Activated T-cell treated with anti-CD3 and anti-CD28 coated beads, Interleukin-2, amount 50 U/mL, for 48 hours (primary cell): ENCODE data around the gene FGFR2.

Source experiments
- DNase-seq, 2 experiments: peaks; one replicate each; pipeline ENCODE4 v3.0.0-alpha.2; 2020

The FGFR2 gene

DNA sequence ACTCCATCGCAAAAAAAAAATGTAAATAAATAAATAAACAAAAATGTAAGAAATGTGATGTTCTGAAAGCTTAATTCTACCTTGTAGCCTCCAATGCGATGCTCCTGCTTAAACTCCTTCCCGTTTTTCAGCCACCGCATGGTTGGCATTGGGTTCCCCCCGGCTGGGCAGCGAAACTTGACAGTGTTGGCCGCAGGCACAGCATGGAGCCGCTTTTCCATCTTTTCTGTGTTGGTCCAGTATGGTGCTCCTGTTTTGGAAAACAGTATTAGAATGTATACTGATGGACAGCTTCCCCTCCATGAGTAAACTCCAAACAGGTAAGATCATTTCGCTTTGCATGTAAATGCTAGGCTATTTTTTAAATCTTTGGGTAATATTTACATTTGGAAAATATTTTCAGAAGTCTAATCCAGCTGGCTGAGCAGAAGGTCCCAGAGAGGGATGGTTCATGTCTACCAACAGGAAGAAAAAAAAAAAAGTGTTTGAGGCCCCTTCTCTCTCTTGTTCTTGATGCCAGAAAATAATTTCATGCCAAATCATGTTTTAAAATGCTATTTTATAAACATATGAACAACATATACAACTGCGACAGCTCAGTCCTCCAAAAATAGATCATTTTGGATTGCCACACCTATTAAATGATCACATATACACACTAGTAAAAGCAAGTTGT is 46.9 kb downstream of the FGFR2 start:
- no peak for DNase-seq

DNA sequence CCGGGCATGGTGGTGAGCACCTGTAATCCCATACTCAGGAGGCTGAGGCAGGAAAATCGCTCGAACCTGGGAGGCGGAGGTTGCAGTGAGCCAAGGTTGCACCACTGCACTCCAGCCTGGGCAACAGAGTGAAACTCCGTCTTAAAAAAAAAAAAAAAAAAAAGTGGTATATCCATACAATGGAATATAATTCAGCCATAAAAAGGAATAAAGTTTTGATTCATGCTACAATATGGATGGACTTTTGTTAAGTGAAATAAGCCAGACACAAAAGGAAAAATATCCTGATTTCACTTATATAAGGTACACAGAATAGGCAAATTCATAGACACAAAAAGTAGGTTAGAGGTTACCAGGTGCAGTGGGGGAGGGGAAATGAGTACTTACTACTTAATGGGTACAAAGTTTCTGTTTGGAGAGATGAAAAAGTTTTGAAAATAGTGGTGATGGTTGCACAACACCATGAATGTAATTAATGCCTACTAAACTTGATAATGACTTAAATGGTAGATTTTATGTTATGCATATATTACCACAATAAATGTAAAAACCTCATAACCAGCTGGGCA is 53.9 kb downstream of the FGFR2 start:
- no peak for DNase-seq

- DNase-seq: no peak
Observed at GRCh38 chr10:121543545-121543944, 54.7 kb downstream of the FGFR2 start.

DNA sequence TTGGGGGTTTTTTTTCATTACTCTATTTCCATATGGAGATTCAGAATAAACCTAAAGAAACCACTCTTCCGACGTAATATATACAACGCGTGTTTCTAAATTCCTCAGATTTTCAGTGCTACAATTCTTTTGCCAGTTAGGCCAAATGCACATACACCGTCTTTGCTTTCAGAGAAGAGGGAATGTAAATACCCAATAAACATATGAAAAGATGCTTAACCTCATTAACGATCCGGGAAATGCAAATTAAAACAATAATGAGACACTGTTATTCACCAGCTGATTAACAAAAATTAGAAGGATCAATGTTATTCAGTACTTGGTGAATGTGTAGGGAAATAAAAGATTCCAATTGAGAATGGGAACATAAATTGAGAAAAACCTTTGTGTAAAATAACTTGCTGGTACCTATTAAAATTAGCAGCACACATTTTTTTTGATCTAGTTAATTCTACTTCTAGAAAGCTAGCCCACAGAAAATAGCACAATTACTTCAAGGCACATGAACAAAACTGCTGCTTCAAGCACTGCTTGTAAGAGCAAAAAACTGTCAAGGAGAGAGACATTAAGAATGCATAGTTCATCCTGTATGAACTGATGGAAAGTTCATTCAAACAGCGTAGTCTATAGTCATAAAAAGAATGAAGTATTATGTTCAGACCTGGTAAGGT is 56.7 kb downstream of the FGFR2 start:
- DNase-seq: no peak

- DNase-seq: no peak
Observed at GRCh38 chr10:121540732-121541395, 57.4 kb downstream of the FGFR2 start.

DNA sequence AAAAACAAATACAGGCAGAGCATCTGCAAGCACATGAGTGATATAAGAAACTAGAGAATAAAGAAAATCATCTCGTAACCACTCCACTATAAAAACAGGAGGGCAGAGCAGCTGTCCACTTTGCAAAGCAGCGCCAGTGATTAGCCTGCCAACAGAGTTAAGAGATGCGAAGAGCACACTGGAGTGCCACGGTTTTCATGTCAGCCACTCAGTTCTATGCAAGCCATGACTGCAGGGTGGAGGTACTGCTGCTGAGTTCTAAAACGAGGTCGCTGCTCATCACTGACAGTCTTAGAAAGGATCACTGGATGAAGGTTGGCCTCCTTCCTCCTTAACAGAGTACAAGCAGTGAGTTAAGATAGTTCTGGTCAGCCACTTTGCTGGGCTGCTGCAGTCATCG is 58.5 kb downstream of the FGFR2 start:
- DNase-seq: no peak

DNA sequence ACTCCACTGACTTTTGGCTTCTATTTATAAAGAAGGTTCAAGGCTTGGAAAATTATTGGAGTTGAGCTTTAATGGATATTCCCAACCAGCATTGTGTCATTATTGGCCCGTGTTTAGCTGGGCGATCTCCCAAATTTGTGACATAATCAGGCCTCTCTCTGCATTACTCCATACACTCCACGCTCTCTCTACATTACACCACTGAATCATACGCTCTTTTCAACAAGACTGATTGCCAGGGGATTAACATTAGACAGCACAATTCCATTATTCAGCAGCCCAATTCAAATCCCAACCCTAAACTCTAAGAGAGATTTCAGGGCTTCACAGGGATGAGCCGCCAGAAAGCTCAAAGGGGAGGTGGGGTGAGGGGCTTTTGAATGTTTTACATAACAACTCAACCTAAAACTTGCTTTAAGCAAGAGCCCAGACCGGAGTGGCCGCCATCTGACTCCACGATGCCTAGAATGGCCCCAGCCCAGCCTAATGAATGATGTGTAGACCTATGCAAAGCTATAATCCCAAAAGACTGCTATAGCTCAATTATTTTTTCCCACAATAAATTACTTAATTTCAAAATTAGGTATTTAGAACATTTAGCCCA is 61.8 kb downstream of the FGFR2 start:
- no peak for DNase-seq

DNA sequence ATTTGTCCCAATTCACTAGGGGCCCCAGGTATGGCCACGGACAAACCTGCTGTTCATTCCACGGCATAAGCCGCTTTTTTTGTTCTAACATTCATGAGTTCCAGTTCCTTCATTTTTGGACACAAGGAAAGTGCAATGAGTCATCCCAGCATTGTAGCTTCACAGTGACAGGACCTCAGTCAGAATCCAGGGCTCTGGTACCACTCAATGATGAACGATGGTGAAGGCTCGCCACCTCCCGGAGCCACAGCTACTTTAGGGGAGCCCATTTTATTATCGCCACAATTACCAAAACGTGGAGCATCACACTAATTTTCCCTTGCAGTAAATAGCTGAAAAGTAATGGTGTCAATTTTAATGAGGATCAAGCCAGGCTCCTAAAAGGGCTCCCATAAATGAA is 62.9 kb downstream of the FGFR2 start:
- no peak for DNase-seq

DNA sequence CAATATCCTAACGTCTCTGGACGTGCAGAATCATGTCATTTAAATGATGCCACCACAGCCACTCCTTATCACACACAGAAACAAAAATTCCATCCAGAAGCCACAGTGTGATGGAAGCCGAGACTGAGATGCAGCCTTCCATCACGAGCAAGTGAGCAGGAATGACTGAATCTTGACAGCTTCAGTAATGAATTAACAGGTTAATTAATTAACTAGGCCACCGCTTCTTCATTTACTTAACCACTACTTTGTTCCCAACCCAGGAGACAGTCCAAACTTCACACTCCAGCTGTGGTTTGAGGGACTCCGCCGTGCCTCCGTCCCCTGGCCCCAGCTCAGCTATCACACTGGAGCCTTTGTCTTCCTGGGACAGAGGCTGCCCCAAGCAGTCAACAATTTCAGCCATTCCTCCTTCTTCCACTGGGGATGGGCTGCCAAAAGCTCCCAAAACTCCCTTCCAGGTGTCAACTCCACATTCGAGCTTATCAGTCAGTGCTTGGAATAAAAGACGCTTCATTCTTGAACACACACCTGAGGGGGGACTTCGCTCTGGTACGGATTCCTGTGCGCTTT is 65.9 kb downstream of the FGFR2 start:
- no peak for DNase-seq

DNA sequence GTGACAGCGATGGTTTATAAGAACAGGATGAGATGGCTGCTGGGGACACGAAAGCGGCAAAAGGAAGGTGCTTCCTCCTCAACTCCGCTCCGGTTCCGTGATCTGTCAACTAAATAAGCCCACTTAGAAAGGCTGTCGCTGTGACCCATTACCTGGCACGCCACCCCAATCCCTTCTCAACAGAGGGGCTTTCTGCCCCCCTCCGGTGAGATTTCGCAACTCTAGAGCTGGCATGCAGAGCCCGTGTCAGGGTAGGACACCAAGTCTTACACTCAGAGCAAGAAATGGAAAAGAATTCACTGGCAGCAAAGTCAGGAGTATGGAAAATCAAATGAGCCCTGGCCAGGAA is 66.4 kb downstream of the FGFR2 start:
- no peak for DNase-seq

- DNase-seq: no peak
Observed at GRCh38 chr10:121531076-121531829, 67.0 kb downstream of the FGFR2 start.

- no peak for DNase-seq
Observed at GRCh38 chr10:121530481-121531075, 67.7 kb downstream of the FGFR2 start.

GRCh38 chr10:121527690-121528089 is 70.6 kb downstream of the FGFR2 start:
- no peak for DNase-seq

DNA sequence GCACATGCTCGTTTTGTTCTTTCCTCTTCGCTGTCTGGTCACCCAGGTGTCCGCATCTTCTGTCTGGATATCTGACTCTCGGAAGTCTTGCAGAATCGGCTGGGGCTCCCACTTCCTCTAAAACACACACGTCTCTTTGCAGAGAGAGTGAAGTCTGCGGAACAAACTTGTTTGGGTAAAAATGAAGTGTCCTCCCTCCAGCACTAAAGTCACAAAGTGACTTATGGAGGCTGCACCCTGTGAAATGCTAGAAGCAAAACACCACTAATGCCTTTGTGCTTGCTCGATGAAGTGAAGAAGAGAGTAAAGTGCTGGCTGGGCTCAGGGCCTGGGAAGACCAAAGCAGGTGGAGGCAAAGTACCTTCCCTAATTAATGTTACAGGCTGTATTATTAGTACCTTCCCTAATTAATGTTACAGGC is 71.4 kb downstream of the FGFR2 start:
- DNase-seq: no peak

DNA sequence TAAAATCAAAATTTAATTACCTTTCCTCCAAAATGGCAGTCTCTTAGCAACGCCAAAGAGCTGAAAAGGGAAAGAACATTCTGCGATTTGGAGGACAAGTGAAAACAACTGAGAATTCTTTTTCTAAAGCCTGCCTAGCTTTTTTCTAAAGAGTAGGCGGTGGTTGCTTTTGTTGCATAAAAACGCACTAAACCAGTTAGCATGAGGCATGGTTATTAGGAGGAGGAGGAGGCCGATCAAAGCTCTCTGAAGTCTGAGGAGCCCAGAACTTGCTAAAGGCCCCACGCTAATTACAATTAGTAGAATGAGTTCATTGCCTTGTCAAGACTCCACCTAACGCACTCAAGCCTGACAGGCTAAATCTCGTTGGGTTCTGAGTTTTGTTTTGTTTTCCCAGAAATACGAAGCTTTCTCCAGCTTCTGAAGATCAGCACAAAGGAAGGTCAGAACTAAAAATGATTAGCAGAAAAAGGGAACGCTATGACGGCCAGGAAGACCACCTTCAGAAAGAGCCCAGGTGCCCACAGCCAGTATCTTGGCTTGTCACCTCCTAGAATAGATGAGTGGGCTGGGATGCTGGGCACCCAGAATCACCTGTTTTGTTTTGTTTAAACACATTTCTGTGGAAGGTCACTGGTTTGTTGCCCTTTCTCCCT is 72.0 kb downstream of the FGFR2 start:
- DNase-seq: no peak

GRCh38 chr10:121525251-121526134 is 72.8 kb downstream of the FGFR2 start:
- no peak for DNase-seq

DNA sequence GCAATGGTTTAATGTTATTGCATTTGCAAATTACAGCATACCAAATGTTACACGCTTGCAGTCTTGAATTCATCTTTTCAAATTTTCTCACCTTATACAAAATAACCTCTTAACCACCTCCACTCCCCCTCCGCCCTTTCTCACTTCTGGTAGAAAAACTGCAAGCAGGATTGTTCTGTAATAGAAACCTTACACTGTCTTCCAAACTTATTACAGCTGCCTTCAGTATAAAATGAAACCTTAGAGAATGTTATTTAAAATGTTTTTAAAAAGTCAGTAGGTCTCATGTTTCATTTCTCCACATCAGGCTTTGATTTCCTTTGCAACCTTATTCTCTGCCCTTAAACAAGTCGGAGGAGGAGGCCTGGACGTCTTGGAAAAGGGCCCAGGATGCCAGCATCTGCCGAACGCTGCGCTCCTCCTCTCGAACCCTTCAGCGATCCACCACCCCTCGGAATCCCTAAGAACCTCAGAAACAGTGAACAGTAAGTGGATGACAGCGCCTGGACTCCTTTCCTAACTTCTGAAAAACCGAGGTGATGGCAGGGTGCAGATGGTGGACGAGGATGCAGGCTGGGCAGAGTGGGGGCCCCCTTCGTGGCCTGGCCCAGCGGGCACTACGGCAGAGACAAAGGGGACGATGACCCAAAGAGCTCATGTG is 74.0 kb downstream of the FGFR2 start:
- DNase-seq: no peak

DNA sequence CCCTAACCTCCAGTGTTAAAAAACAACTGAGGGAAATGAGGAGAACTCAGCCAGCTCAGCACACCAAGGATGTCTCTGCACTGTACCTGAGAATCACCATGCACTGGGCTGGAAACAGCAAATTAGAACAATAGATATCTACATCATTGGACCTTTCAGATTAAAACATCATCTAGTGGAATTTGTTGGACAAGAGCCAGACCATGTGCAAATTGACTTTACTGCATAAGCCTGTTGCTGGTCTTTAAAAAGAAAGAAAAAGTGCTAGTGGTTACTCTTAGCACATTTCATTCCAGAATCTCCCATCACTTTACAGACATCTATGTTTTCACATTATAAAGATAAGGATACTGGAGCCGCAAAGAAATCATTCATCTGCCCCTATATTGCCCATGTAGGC is 75.4 kb downstream of the FGFR2 start:
- DNase-seq: no peak

GRCh38 chr10:121521794-121522556 is 76.3 kb downstream of the FGFR2 start:
- DNase-seq: no peak
